HFFc6 (cell line): ENCODE results near the gene PLXND1. TPM values are rescaled to one million over a fixed set of nuclear protein-coding genes. Genes with fewer than 3 reads are reported as not detected.
"Not testable (repeated sequence)": the region's sequence is repeated elsewhere in the genome, so short reads cannot be mapped to it uniquely, and the experiment has no call there.

Source experiments
- DNase-seq: peaks from one replicate; pipeline ENCODE4 v3.0.0-alpha.2; 2018
- H3K27ac Mint-ChIP-seq: 2 replicates; pipeline ENCODE4 v1.8.0; 2020; ENCODE audit warnings: mild to moderate bottlenecking, mixed read lengths
- H3K27me3 Mint-ChIP-seq: 2 replicates; pipeline ENCODE4 v1.8.0; 2021; ENCODE audit warnings: mild to moderate bottlenecking, moderate library complexity, mixed read lengths; ENCODE audit not compliant: insufficient read depth
- H3K36me3 Mint-ChIP-seq: 2 replicates; pipeline ENCODE4 v1.8.0; 2021; ENCODE audit warnings: low read depth, mixed read lengths
- H3K4me1 Mint-ChIP-seq: 2 replicates; pipeline ENCODE4 v1.8.0; 2020; ENCODE audit warnings: low read depth, mixed read lengths
- H3K4me3 Mint-ChIP-seq: 2 replicates; pipeline ENCODE4 v1.8.0; 2020; ENCODE audit warnings: mild to moderate bottlenecking, moderate library complexity, mixed read lengths
- H3K9me3 Mint-ChIP-seq: 2 replicates; pipeline ENCODE4 v1.8.0; 2020; ENCODE audit warnings: mild to moderate bottlenecking, mixed read lengths
- total RNA-seq, 6 experiments: library from RNA; stranded (reverse); fragmentation: NEBNext Ultra II Directional; extraction: Animal tissue kit (Norgen Biotek cat#: 25700); gene quantifications; 2 replicates in 1 of 6; 3 replicates in 5 of 6; pipeline ENCODE4 v1.2.3, GENCODE V29; 2021
- TF ChIP-seq, protein P1 (sequence below): fragments of 200-600 bp; sonication (generic); IDR thresholded peaks from 2 replicates; pipeline ENCODE4 v1.5.0; 2021; ENCODE audit warnings: antibody characterized with exemption, mild to moderate bottlenecking

The PLXND1 gene
- total RNA-seq, 6 experiments from 2014 or later, result 86.7 to 118 (median 108) TPM

GRCh38 chr3:129517516-129517915, 89.0 kb downstream of the PLXND1 start:
- peaks cover 9% of the 10 kb centered on the region; the same call in 1 of the 2 replicates for H3K4me1 Mint-ChIP-seq
- H3K27ac Mint-ChIP-seq, result no peak overlapping the region
- DNase-seq, result no peak
- H3K27me3 Mint-ChIP-seq, result no peaks in the 10 kb centered on the region; the same call in 1 of the 2 replicates
- H3K4me3 Mint-ChIP-seq, result no peak overlapping the region
- H3K36me3 Mint-ChIP-seq, result peaks cover 13% of the 10 kb centered on the region; the same call in 1 of the 2 replicates
- no peaks in the 10 kb centered on the region for H3K9me3 Mint-ChIP-seq
- TF ChIP-seq, protein P1, sequence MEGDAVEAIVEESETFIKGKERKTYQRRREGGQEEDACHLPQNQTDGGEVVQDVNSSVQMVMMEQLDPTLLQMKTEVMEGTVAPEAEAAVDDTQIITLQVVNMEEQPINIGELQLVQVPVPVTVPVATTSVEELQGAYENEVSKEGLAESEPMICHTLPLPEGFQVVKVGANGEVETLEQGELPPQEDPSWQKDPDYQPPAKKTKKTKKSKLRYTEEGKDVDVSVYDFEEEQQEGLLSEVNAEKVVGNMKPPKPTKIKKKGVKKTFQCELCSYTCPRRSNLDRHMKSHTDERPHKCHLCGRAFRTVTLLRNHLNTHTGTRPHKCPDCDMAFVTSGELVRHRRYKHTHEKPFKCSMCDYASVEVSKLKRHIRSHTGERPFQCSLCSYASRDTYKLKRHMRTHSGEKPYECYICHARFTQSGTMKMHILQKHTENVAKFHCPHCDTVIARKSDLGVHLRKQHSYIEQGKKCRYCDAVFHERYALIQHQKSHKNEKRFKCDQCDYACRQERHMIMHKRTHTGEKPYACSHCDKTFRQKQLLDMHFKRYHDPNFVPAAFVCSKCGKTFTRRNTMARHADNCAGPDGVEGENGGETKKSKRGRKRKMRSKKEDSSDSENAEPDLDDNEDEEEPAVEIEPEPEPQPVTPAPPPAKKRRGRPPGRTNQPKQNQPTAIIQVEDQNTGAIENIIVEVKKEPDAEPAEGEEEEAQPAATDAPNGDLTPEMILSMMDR, result no peak

GRCh38 chr3:129515821-129516432, 90.5 kb downstream of the PLXND1 start:
- not testable (repeated sequence) for H3K27ac Mint-ChIP-seq, DNase-seq, H3K27me3 Mint-ChIP-seq, H3K4me3 Mint-ChIP-seq, H3K9me3 Mint-ChIP-seq, H3K4me1 Mint-ChIP-seq
- peaks cover 13% of the 10 kb centered on the region; the same call in 1 of the 2 replicates for H3K36me3 Mint-ChIP-seq

- not testable (repeated sequence) for H3K4me3 Mint-ChIP-seq, H3K9me3 Mint-ChIP-seq, H3K27ac Mint-ChIP-seq, H3K27me3 Mint-ChIP-seq, DNase-seq, H3K4me1 Mint-ChIP-seq
- peaks cover 12% of the 10 kb centered on the region; the same call in 1 of the 2 replicates for H3K36me3 Mint-ChIP-seq
These were observed 91.2 kb downstream of the PLXND1 start for GRCh38 chr3:129515108-129515820.

GRCh38 chr3:129514563-129514962, 91.9 kb downstream of the PLXND1 start:
- Mint-ChIP-seq H3K27me3 (peaks cover 1% of the 10 kb centered on the region), H3K9me3 (no peaks in the 10 kb centered on the region), H3K27ac (no peak overlapping the region), H3K36me3 (peaks cover 9% of the 10 kb centered on the region; the same call in 1 of the 2 replicates), H3K4me3 (no peak overlapping the region), H3K4me1 (no peaks in the 10 kb centered on the region)
- TF ChIP-seq, protein P1, result no peak
- DNase-seq, result no peak

GRCh38 chr3:129514110-129514509, 92.4 kb downstream of the PLXND1 start:
- DNase-seq, result no peak
- Mint-ChIP-seq H3K9me3 (no peaks in the 10 kb centered on the region), H3K4me1 (no peaks in the 10 kb centered on the region), H3K36me3 (peaks cover 9% of the 10 kb centered on the region; the same call in 1 of the 2 replicates), H3K27ac (no peak overlapping the region), H3K4me3 (no peak overlapping the region), H3K27me3 (peaks cover 1% of the 10 kb centered on the region)
- TF ChIP-seq, protein P1, result no peak

DNA sequence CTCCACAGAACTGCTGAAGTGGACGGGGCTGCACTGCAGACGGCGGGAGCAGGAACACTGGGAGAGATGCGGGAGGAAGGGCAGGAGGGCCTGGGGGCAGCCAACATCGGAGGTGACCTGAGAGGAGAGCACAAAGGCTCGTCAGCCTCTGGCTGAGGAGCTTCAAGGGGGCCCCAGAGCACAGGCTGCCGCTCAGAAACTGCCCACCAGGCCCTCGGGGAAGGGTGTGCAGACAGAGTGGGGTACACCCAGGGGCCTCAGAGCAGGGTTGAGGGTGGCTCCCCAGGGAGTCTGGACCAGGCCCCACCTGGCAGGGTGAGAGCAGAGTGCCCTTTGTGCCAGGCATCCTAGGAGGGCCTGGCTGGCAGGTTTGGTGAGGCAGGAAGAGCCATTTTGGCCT, 92.8 kb downstream of the PLXND1 start:
- TF ChIP-seq, protein P1, result no peak
- Mint-ChIP-seq H3K9me3 (no peaks in the 10 kb centered on the region), H3K36me3 (peaks cover 10% of the 10 kb centered on the region), H3K27me3 (peaks cover 1% of the 10 kb centered on the region), H3K27ac (no peak overlapping the region), H3K4me3 (no peak overlapping the region), H3K4me1 (no peaks in the 10 kb centered on the region)
- no peak for DNase-seq
